Loucy (cell line): ENCODE measurements around the gene ALKBH7.

Experiments used
- EZH2phosphoT487 ChIP-seq: fragments of 200-600 bp; IDR thresholded peaks from 2 replicates; pipeline ENCODE4 v1.6.1; 2018; ENCODE audit warnings: antibody characterized with exemption, mild to moderate bottlenecking, moderate library complexity, borderline replicate concordance
- TF ChIP-seq, protein P1 (sequence below): fragments of 200-600 bp; sonication (generic); conservative IDR thresholded peaks from 2 replicates; pipeline ENCODE4 v1.5.1; 2014; ENCODE audit warnings: mild to moderate bottlenecking, antibody characterized with exemption, low read length

DNA sequence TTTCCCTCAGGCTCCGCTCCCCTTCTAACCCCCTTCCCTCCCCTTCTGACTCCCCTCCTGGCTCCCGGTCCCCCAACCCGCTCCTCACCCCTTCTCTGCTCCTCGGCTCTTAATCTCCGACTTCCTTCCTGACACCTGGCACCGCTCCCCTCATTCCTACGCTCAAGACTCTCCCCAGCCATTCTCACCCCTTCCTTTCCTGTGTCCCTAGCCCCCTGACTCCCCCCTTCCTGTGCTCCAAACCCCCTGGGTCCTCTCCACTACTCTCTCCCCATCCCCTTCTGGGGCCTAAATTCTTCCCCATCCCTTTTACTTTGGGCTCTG is 10.6 kb upstream of the ALKBH7 start:
- TF ChIP-seq, protein P1, sequence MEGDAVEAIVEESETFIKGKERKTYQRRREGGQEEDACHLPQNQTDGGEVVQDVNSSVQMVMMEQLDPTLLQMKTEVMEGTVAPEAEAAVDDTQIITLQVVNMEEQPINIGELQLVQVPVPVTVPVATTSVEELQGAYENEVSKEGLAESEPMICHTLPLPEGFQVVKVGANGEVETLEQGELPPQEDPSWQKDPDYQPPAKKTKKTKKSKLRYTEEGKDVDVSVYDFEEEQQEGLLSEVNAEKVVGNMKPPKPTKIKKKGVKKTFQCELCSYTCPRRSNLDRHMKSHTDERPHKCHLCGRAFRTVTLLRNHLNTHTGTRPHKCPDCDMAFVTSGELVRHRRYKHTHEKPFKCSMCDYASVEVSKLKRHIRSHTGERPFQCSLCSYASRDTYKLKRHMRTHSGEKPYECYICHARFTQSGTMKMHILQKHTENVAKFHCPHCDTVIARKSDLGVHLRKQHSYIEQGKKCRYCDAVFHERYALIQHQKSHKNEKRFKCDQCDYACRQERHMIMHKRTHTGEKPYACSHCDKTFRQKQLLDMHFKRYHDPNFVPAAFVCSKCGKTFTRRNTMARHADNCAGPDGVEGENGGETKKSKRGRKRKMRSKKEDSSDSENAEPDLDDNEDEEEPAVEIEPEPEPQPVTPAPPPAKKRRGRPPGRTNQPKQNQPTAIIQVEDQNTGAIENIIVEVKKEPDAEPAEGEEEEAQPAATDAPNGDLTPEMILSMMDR = no peak
- TF ChIP-seq EZH2phosphoT487 = no peak
